K562 (cell line): ENCODE results near the gene NEU1. TPM values are rescaled to one million over a fixed set of nuclear protein-coding genes. Genes with fewer than 3 reads are reported as not detected.
A peak's percentile ranks its signal among the peaks of the same experiment; 100 is the strongest.

Experiments used
- CTCFL ChIP-seq: IDR thresholded peaks from 2 replicates; pipeline ENCODE4 v1.6.1; 2011; ENCODE audit warnings: borderline replicate concordance, low read depth, mild to moderate bottlenecking, moderate library complexity, low read length; ENCODE audit not compliant: insufficient read depth, poor library complexity, severe bottlenecking
- KAT2B ChIP-seq: IDR thresholded peaks from one replicate; pipeline ENCODE4 v1.6.1; 2012; ENCODE audit warnings: low read depth, mild to moderate bottlenecking, control low read depth, inconsistent platforms, low read length, moderate library complexity
- KAT8 ChIP-seq: fragments of 450-650 bp; IDR thresholded peaks from 2 replicates; pipeline ENCODE4 v1.6.1; 2016; ENCODE audit warnings: low read depth, mild to moderate bottlenecking
- NONO ChIP-seq, 2 experiments: fragments of 200-400 bp in 1 of 2; fragments of 450-650 bp in 1 of 2; formaldehyde crosslinking in 1 of 2; IDR thresholded peaks; 2 replicates each; pipeline ENCODE4 v1.6.1; 2017; ENCODE audit warnings: low read depth in 2 of 2, mild to moderate bottlenecking in 2 of 2, moderate library complexity in 2 of 2, low read length in 1 of 2
- PTRF ChIP-seq: fragments of 450-650 bp; IDR thresholded peaks from 2 replicates; pipeline ENCODE4 v1.6.1; 2016; ENCODE audit warnings: mild to moderate bottlenecking, missing genetic modification characterization, missing compliant biosample characterization
- RFX7 ChIP-seq: fragments of 250-450 bp; sonication (Bioruptor Pico); IDR thresholded peaks from 2 replicates; pipeline ENCODE4 v1.5.1; 2021; ENCODE audit warnings: mild to moderate bottlenecking
- SAFB ChIP-seq: fragments of 200-400 bp; formaldehyde crosslinking; IDR thresholded peaks from 2 replicates; pipeline ENCODE4 v1.6.1; 2017; ENCODE audit warnings: low read depth, low read length, borderline replicate concordance
- TEAD4 ChIP-seq, 2 experiments: sonication (generic) in 1 of 2; formaldehyde crosslinking in 1 of 2; IDR thresholded peaks; 2 replicates each; pipeline versions ENCODE4 v1.6.1 to v1.8.0; 2012 to 2022; ENCODE audit warnings: borderline replicate concordance in 1 of 2, inconsistent platforms in 1 of 2, low read length in 1 of 2, mild to moderate bottlenecking in 1 of 2, missing genetic modification reagents in 1 of 2
- TGIF2 ChIP-seq: sonication (generic); formaldehyde crosslinking; IDR thresholded peaks from 2 replicates; pipeline ENCODE4 v1.8.1; 2022; ENCODE audit warnings: mild to moderate bottlenecking, missing genetic modification reagents, moderate library complexity
- YY1 ChIP-seq, 3 experiments: IDR thresholded peaks; 2 replicates each; pipeline ENCODE4 v1.6.1; 2011; ENCODE audit warnings: low read length in 2 of 3, mild to moderate bottlenecking in 2 of 3, moderate library complexity in 2 of 3, borderline replicate concordance in 1 of 3, control low read depth in 1 of 3, low read depth in 1 of 3; ENCODE audit not compliant: insufficient read depth in 3 of 3, insufficient replicate concordance in 2 of 3, control insufficient read depth in 1 of 3, insufficient read length in 1 of 3; ENCODE audit errors: extremely low read depth in 1 of 3
- ZC3H8 ChIP-seq: fragments of 450-650 bp; IDR thresholded peaks from 2 replicates; pipeline ENCODE4 v1.6.1; 2017
- ZFP30 ChIP-seq: fragments of 250-450 bp; sonication (Bioruptor Pico); IDR thresholded peaks from 2 replicates; pipeline ENCODE4 v1.8.0; 2022; ENCODE audit warnings: moderate library complexity, mild to moderate bottlenecking, inconsistent platforms, borderline replicate concordance
- ZNF253 ChIP-seq: fragments of 250-450 bp; sonication (Bioruptor Pico); conservative IDR thresholded peaks from 2 replicates; pipeline ENCODE4 v1.6.1; 2021; ENCODE audit warnings: mild to moderate bottlenecking
- ZNF41 ChIP-seq: fragments of 250-450 bp; sonication (Bioruptor Pico); conservative IDR thresholded peaks from 2 replicates; pipeline ENCODE4 v1.4.0; 2020; ENCODE audit warnings: mild to moderate bottlenecking
- polyA plus RNA-seq, 8 experiments: library from polyadenylated mRNA; depleted of rRNA in 4 of 8; stranded (reverse) in 5 of 8; unstranded in 3 of 8; fragments of >200 nt; fragmentation: Nextera tagmentation in 2 of 8; fragmentation: Illumina TruSeq in 1 of 8; extraction: Ambion mirVana in 2 of 8; extraction: Trizol in 1 of 8; gene quantifications; 2 replicates each; pipeline versions ENCODE4 v1.2.1 to v1.2.3, GENCODE V29; 2011 to 2014; ENCODE audit warnings: inconsistent platforms in 1 of 8, missing spikeins in 1 of 8
- total RNA-seq, 7 experiments: library from RNA; depleted of rRNA in 6 of 7; stranded (reverse); fragments of >200 nt in 6 of 7; fragmentation: Illumina TruSeq in 2 of 7; extraction: Trizol in 2 of 7; gene quantifications; 2 replicates each; pipeline versions ENCODE4 v1.2.1 to v1.2.3, GENCODE V29; 2011 to 2021; ENCODE audit warnings: low replicate concordance in 1 of 7
- TF ChIP-seq, protein P1 (sequence below): sonication (generic); formaldehyde crosslinking; IDR thresholded peaks from 2 replicates; pipeline ENCODE4 v1.8.1; 2023; ENCODE audit warnings: mild to moderate bottlenecking, missing genetic modification reagents
- TF ChIP-seq, protein P2 (sequence below): fragments of 450-650 bp; formaldehyde crosslinking; IDR thresholded peaks from 2 replicates; pipeline ENCODE4 v1.4.0; 2022; ENCODE audit warnings: missing genetic modification characterization
- TF ChIP-seq, protein P3 (sequence below), 2 experiments: fragments of 450-650 bp in 1 of 2; sonication (generic) in 1 of 2; formaldehyde crosslinking; conservative IDR thresholded peaks; 2 replicates each; pipeline versions ENCODE4 v1.4.0 to v1.8.1; 2020 to 2022; ENCODE audit warnings: mild to moderate bottlenecking in 1 of 2, missing genetic modification reagents in 1 of 2

NEU1 gene
- total and polyA plus RNA-seq, 9 of the 15 experiments (the other 6 are each of a cell fraction or from before 2014, with no cell fraction given) = 14.8 to 67.8 (median 51.0) TPM

DNA sequence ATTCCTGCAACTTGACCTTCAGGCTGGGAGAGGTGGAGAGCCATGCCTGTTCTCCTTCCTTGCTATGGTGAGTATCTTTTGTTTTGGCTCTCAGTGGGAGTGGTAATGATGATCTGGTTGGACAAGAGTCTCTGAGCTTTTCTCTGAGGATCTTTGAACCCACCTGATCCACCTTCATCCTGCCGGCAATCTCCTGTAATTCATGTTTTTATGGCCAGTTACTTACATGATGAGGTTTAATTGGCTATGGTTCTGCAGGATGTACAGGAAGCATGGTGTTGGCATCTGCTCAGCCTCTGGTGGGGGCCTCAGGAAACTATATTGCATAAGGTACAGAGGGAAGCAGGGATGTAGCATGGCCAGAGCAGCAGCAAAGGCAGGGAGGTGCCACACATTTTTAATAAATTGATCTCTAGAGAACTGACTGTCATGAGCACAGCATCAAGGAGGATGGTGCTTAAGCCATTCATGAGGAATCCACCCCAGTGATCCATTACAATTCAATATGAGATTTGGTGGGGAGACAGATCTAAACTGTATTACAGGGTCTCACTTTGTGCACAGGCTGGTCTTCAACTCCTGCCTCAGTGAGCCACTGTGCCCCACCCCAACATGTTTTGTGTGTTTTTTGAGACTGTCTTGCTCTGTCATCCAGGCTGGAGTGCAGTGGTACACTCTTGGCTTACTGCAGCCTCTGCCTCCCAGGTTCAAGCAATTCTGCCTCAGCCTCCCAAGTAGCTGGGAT lies 25.1 kb downstream of the NEU1 start (continued):
- TF ChIP-seq TGIF2 (peak; percentile 79; the same call in 1 of the 2 replicates), PTRF (tag) (no peak), SAFB (no peak), KAT2B (no peak), YY1 (IDR thresholded peaks at IDR 0.05; ENCODE audit: borderline replicate concordance in 1 of 3, control insufficient read depth in 1 of 3, extremely low read depth in 1 of 3, insufficient read depth in 3 of 3, insufficient read length in 1 of 3, insufficient replicate concordance in 2 of 3, low read depth in 1 of 3, low read length in 2 of 3) (no peak), KAT8 (no peak), RFX7 (CRISPR knock-in tag) (no peak), ZNF41 (CRISPR knock-in tag) (0 out of 2 replicates have a peak, but pooled peaks have one; percentile 53), ZFP30 (CRISPR knock-in tag) (no peak), ZC3H8 (no peak), TEAD4 (IDR thresholded peaks at IDR 0.05; ENCODE audit: low read length) (no peak), TEAD4 (CRISPR knock-in tag; IDR thresholded peaks at IDR 0.05; ENCODE audit: borderline replicate concordance) (no peak), ZNF253 (no peak), NONO (IDR thresholded peaks at IDR 0.05; ENCODE audit: low read depth in 2 of 2, low read length in 1 of 2) (no peak), CTCFL (no peak)
- TF ChIP-seq, protein P1, sequence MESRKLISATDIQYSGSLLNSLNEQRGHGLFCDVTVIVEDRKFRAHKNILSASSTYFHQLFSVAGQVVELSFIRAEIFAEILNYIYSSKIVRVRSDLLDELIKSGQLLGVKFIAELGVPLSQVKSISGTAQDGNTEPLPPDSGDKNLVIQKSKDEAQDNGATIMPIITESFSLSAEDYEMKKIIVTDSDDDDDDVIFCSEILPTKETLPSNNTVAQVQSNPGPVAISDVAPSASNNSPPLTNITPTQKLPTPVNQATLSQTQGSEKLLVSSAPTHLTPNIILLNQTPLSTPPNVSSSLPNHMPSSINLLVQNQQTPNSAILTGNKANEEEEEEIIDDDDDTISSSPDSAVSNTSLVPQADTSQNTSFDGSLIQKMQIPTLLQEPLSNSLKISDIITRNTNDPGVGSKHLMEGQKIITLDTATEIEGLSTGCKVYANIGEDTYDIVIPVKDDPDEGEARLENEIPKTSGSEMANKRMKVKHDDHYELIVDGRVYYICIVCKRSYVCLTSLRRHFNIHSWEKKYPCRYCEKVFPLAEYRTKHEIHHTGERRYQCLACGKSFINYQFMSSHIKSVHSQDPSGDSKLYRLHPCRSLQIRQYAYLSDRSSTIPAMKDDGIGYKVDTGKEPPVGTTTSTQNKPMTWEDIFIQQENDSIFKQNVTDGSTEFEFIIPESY (CRISPR knock-in tag) = no peak
- TF ChIP-seq, protein P2, sequence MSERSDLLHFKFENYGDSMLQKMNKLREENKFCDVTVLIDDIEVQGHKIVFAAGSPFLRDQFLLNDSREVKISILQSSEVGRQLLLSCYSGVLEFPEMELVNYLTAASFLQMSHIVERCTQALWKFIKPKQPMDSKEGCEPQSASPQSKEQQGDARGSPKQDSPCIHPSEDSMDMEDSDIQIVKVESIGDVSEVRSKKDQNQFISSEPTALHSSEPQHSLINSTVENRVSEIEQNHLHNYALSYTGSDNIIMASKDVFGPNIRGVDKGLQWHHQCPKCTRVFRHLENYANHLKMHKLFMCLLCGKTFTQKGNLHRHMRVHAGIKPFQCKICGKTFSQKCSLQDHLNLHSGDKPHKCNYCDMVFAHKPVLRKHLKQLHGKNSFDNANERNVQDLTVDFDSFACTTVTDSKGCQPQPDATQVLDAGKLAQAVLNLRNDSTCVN (CRISPR knock-in tag) = no peak
- TF ChIP-seq, protein P3, sequence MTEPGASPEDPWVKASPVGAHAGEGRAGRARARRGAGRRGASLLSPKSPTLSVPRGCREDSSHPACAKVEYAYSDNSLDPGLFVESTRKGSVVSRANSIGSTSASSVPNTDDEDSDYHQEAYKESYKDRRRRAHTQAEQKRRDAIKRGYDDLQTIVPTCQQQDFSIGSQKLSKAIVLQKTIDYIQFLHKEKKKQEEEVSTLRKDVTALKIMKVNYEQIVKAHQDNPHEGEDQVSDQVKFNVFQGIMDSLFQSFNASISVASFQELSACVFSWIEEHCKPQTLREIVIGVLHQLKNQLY (CRISPR knock-in tag; conservative IDR thresholded peaks at IDR 0.05) = no peak
